ENCODE results near the gene YES1.
"Not testable (repeated sequence)": the region's sequence is repeated elsewhere in the genome, so short reads cannot be mapped to it uniquely, and the experiment has no call there.

The YES1 gene

DNA sequence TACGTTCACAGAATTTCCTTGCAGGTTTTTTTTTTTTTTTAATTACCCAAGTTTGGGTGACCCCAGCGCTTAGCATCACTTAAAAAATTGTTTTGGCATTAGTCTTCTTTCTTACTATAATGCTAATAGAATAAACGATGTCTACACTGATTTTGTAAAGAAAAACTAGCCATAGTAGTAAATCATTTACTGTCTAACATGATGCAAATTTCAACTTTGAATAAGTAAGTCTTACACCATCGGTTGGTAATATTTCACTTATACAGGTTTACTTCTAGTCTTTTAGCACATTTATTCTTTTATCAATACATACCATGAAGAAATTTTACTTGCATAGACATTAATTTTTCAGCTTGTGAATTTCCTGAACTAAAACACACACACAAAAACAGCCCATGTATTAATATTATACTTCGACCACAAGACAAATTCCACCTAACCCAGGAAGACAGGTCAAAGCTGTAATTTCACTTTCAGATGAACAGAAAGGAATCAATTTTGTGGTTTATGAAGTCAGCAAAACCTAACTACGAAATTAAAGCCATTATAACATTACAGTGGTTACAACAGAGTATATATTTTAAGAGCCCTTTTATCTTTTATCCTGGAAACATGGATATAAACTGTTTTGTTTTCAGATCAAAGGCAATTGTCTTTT is 1.9 kb downstream of the YES1 start:
- H3K27ac ChIP-seq (replicated peaks): no peak overlapping the region
- H3K4me3 ChIP-seq (replicated peaks; ENCODE audit: insufficient read depth, low read length): no peak overlapping the region
- no peak for DNase-seq (ENCODE audit: low read depth in 1 of 2, low spot score in 1 of 2)
- TF ChIP-seq, protein P1, sequence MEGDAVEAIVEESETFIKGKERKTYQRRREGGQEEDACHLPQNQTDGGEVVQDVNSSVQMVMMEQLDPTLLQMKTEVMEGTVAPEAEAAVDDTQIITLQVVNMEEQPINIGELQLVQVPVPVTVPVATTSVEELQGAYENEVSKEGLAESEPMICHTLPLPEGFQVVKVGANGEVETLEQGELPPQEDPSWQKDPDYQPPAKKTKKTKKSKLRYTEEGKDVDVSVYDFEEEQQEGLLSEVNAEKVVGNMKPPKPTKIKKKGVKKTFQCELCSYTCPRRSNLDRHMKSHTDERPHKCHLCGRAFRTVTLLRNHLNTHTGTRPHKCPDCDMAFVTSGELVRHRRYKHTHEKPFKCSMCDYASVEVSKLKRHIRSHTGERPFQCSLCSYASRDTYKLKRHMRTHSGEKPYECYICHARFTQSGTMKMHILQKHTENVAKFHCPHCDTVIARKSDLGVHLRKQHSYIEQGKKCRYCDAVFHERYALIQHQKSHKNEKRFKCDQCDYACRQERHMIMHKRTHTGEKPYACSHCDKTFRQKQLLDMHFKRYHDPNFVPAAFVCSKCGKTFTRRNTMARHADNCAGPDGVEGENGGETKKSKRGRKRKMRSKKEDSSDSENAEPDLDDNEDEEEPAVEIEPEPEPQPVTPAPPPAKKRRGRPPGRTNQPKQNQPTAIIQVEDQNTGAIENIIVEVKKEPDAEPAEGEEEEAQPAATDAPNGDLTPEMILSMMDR (IDR thresholded peaks at IDR 0.05; ENCODE audit: insufficient read depth, low read length): no peak
- TF ChIP-seq POLR2AphosphoS5 (IDR thresholded peaks at IDR 0.05; ENCODE audit: low read depth): no peak
- TF ChIP-seq, protein P2, sequence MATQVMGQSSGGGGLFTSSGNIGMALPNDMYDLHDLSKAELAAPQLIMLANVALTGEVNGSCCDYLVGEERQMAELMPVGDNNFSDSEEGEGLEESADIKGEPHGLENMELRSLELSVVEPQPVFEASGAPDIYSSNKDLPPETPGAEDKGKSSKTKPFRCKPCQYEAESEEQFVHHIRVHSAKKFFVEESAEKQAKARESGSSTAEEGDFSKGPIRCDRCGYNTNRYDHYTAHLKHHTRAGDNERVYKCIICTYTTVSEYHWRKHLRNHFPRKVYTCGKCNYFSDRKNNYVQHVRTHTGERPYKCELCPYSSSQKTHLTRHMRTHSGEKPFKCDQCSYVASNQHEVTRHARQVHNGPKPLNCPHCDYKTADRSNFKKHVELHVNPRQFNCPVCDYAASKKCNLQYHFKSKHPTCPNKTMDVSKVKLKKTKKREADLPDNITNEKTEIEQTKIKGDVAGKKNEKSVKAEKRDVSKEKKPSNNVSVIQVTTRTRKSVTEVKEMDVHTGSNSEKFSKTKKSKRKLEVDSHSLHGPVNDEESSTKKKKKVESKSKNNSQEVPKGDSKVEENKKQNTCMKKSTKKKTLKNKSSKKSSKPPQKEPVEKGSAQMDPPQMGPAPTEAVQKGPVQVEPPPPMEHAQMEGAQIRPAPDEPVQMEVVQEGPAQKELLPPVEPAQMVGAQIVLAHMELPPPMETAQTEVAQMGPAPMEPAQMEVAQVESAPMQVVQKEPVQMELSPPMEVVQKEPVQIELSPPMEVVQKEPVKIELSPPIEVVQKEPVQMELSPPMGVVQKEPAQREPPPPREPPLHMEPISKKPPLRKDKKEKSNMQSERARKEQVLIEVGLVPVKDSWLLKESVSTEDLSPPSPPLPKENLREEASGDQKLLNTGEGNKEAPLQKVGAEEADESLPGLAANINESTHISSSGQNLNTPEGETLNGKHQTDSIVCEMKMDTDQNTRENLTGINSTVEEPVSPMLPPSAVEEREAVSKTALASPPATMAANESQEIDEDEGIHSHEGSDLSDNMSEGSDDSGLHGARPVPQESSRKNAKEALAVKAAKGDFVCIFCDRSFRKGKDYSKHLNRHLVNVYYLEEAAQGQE (IDR thresholded peaks at IDR 0.05; ENCODE audit: insufficient replicate concordance, low read depth): no peak
- peaks cover 23% of the 10 kb centered on the region for H3K27me3 ChIP-seq (ENCODE audit: insufficient read depth, poor library complexity, severe bottlenecking)

DNA sequence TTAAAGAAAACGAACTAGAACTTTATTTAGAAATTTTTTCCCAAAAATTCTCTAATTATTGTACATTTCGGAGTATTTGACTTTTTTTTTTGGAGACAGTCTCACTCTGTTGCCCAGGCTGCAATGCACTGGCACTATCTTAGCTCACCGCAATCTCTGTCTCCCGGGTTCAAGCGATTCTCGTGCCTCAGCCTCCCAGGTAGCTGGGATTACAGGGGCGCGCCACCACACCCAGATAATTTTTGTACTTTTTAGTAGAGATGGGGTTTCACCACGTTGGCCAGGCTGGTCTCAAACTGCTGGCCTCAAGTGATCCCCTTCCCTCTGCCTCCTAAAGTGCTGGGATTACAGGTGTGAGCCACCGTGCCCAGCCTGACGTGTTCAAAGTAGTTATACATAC is 2.8 kb downstream of the YES1 start:
- H3K4me3 ChIP-seq (replicated peaks; ENCODE audit: insufficient read depth, low read length); H3K27ac ChIP-seq (replicated peaks): not testable (repeated sequence)

DNA sequence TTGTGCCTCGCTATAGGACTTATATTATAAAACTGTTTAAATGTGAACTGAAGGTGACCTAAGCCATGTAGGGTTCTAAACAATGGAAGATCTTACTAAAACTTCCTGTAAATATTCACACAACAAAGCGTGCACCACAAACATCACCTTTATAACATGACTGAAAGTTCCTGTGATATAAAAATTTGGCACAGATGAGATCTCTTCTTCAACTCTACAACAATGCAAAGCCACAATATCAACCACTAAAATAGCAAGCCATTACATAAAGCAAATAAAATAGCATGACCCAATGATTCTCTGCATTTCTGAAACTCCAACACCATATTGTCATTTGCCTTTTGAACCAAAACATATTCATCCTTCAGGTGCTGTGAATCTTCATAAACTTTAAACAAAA is 3.5 kb downstream of the YES1 start:
- Histone ChIP-seq H3K4me3 (replicated peaks; ENCODE audit: insufficient read depth, low read length) (no peak overlapping the region), H3K27ac (replicated peaks) (no peak overlapping the region)

More for the DNA sequence above, 2.8 kb downstream of the YES1 start:
- H3K27me3 ChIP-seq (ENCODE audit: insufficient read depth, poor library complexity, severe bottlenecking): peaks cover 23% of the 10 kb centered on the region
- not testable (repeated sequence) for DNase-seq (ENCODE audit: low read depth in 1 of 2, low spot score in 1 of 2)

DNA sequence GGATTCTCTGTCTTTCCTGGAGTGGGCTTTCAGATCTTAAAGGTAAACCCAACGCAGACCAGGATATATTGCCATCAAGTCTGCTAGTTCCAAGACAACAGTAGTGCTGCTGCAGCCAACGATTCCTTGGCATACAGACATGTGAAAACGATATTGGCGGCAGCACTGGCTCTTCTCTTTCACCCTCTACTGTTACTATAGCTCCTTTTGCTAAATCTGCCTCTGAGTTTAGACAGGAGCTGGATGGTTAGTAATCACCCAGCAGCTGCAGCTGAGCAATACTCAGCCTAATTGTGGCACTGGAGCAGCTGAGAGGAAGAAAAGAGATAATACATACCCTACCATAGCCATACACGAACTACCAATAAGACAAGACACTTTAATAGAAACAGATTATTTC is 4.0 kb downstream of the YES1 start:
- H3K4me3 ChIP-seq (replicated peaks; ENCODE audit: insufficient read depth, low read length): no peak overlapping the region
- H3K27ac ChIP-seq (replicated peaks): no peak overlapping the region
- peaks cover 23% of the 10 kb centered on the region for H3K27me3 ChIP-seq (ENCODE audit: insufficient read depth, poor library complexity, severe bottlenecking)
- TF ChIP-seq, protein P2 (IDR thresholded peaks at IDR 0.05; ENCODE audit: insufficient replicate concordance, low read depth): no peak
- no peak for TF ChIP-seq GABPA (IDR thresholded peaks at IDR 0.05; ENCODE audit: low read depth)
- TF ChIP-seq, protein P1 (IDR thresholded peaks at IDR 0.05; ENCODE audit: insufficient read depth, low read length): no peak
- TF ChIP-seq POLR2AphosphoS5 (IDR thresholded peaks at IDR 0.05; ENCODE audit: low read depth): no peak
- no peak for TF ChIP-seq SPI1 (IDR thresholded peaks at IDR 0.05; ENCODE audit: borderline replicate concordance, low read depth)
- no peak for DNase-seq (ENCODE audit: low read depth in 1 of 2, low spot score in 1 of 2)

More for the DNA sequence above, 3.5 kb downstream of the YES1 start:
- no peak for TF ChIP-seq POLR2AphosphoS5 (IDR thresholded peaks at IDR 0.05; ENCODE audit: low read depth)
- TF ChIP-seq, protein P2 (IDR thresholded peaks at IDR 0.05; ENCODE audit: insufficient replicate concordance, low read depth): no peak
- TF ChIP-seq, protein P1 (IDR thresholded peaks at IDR 0.05; ENCODE audit: insufficient read depth, low read length): no peak
- TF ChIP-seq GABPA (IDR thresholded peaks at IDR 0.05; ENCODE audit: low read depth): no peak
- no peak for TF ChIP-seq SPI1 (IDR thresholded peaks at IDR 0.05; ENCODE audit: borderline replicate concordance, low read depth)
- H3K27me3 ChIP-seq (ENCODE audit: insufficient read depth, poor library complexity, severe bottlenecking): peaks cover 23% of the 10 kb centered on the region
- DNase-seq (ENCODE audit: low read depth in 1 of 2, low spot score in 1 of 2): no peak
